Mesothelial cell of epicardium (in vitro differentiated cells): ENCODE measurements around the gene VWCE. TPM values are rescaled to one million over a fixed set of nuclear protein-coding genes. Genes with fewer than 3 reads are reported as not detected.

Source experiments
- DNase-seq, 2 experiments: peaks; one replicate each; pipeline ENCODE4 v3.0.0; 2021; ENCODE audit warnings: low spot score in 2 of 2; ENCODE audit not compliant: unreplicated experiment in 2 of 2
- H3K27ac Mint-ChIP-seq: 2 replicates; pipeline ENCODE4 v1.8.0; 2021; ENCODE audit warnings: mixed read lengths
- H3K27me3 Mint-ChIP-seq: 2 replicates; pipeline ENCODE4 v1.8.0; 2021; ENCODE audit warnings: low read depth, mixed read lengths
- H3K36me3 Mint-ChIP-seq: 2 replicates; pipeline ENCODE4 v1.8.0; 2021; ENCODE audit warnings: mixed read lengths
- H3K4me1 Mint-ChIP-seq: 2 replicates; pipeline ENCODE4 v1.8.0; 2021; ENCODE audit warnings: mixed read lengths
- H3K4me3 Mint-ChIP-seq: 2 replicates; pipeline ENCODE4 v1.8.0; 2021; ENCODE audit warnings: mild to moderate bottlenecking, moderate library complexity, mixed read lengths
- H3K9me3 Mint-ChIP-seq: 2 replicates; pipeline ENCODE4 v1.8.0; 2021; ENCODE audit warnings: mixed read lengths
- CTCF ChIP-seq: fragments of 200-600 bp; sonication (generic); IDR thresholded peaks from one replicate; pipeline ENCODE4 v1.5.0; 2021; ENCODE audit warnings: antibody characterized with exemption; ENCODE audit not compliant: unreplicated experiment
- total RNA-seq: library from RNA; stranded (reverse); gene quantifications from 3 replicates; pipeline ENCODE4 v1.2.1, GENCODE V29; 2021

VWCE gene
- total RNA-seq, 1 donor from 2014 or later: 8.7 TPM

DNA sequence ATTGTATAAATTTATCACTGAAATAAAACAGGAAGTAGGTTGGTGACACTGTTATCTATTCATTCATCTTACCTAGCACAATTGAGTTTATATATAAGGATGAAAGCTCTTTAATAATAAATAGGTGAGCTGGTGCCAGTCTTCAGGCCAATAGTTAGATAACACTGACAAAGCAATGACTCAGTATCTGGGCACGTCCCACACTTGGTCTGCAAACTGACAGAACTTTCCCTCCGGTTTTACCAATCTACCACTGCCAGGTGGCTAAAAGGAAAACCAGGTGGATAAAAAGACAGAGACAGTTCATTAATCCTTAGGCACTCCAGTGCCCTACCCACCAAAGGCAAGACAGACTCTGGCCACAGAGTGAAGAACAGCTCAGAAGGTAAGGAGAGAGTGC, 20.1 kb upstream of the VWCE start:
- H3K36me3 Mint-ChIP-seq: peaks cover 38% of the 10 kb centered on the region

DNA sequence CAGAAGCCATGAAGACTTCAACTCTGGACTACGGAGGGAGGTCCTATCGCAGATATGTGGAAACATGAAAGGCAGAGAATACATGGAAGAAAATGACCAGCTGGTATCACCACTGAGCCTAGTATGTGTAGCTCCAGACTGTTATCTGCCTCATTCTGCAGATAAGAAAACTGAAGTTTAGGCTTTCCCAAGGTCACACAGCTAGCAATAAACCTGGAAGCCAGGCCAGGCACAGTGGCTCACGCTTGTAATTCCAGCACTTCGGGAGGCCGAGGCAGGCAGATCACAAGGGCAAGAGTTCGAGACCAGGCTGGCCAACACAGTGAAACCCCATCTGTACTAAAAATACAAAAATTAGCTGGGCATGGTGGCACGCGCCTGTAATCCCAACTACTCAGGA, 15.6 kb upstream of the VWCE start:
- no peak for DNase-seq
- Mint-ChIP-seq H3K9me3 (no peaks in the 10 kb centered on the region), H3K4me1 (no peaks in the 10 kb centered on the region), H3K36me3 (peaks cover 22% of the 10 kb centered on the region), H3K4me3 (no peak overlapping the region), H3K27me3 (no peaks in the 10 kb centered on the region), H3K27ac (no peak overlapping the region)
- no peak for TF ChIP-seq CTCF

More for the DNA sequence above, 20.1 kb upstream of the VWCE start:
- no peak overlapping the region for H3K27ac Mint-ChIP-seq
- no peak for DNase-seq
- TF ChIP-seq CTCF: no peak
- H3K4me3 Mint-ChIP-seq: no peak overlapping the region
- H3K4me1 Mint-ChIP-seq: no peaks in the 10 kb centered on the region
- no peaks in the 10 kb centered on the region for H3K9me3 Mint-ChIP-seq
- no peaks in the 10 kb centered on the region for H3K27me3 Mint-ChIP-seq

GRCh38 chr11:61309739-61310138, 14.6 kb upstream of the VWCE start:
- Mint-ChIP-seq H3K4me3 (no peak overlapping the region), H3K27me3 (no peaks in the 10 kb centered on the region), H3K9me3 (no peaks in the 10 kb centered on the region), H3K27ac (no peak overlapping the region), H3K4me1 (no peaks in the 10 kb centered on the region), H3K36me3 (peaks cover 24% of the 10 kb centered on the region)
- no peak for DNase-seq
- no peak for TF ChIP-seq CTCF

- Mint-ChIP-seq H3K27ac (no peak overlapping the region), H3K4me1 (no peaks in the 10 kb centered on the region), H3K4me3 (no peak overlapping the region), H3K9me3 (no peaks in the 10 kb centered on the region), H3K36me3 (peaks cover 24% of the 10 kb centered on the region), H3K27me3 (no peaks in the 10 kb centered on the region)
- DNase-seq: no peak
- no peak for TF ChIP-seq CTCF
Observed at GRCh38 chr11:61309141-61309540, 14.0 kb upstream of the VWCE start.

GRCh38 chr11:61307354-61307753, 12.2 kb upstream of the VWCE start:
- H3K27ac Mint-ChIP-seq: no peak overlapping the region
- no peak for TF ChIP-seq CTCF
- H3K36me3 Mint-ChIP-seq: peaks cover 20% of the 10 kb centered on the region
- H3K27me3 Mint-ChIP-seq: no peaks in the 10 kb centered on the region
- no peak overlapping the region for H3K4me3 Mint-ChIP-seq
- no peaks in the 10 kb centered on the region for H3K4me1 Mint-ChIP-seq
- no peaks in the 10 kb centered on the region for H3K9me3 Mint-ChIP-seq
- no peak for DNase-seq

DNA sequence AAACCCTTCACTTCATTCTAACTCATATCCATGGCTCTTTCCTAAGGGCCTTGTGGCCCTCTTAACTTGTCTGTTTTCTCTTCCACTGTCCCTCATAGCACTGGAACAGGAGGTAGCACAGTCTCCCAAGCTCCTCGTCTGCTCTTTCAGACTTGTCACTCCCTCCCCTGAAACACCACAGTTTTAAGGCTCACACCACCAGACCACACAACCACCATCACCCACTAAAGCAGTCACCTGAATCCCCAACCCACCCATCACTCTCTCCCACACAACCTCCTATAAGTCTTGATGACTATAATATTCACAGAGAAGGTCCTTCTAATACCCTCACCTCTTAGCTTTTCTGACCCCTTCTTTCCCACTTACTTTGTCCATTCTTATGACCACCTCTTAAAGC, 11.1 kb upstream of the VWCE start:
- H3K9me3 Mint-ChIP-seq: no peaks in the 10 kb centered on the region
- no peaks in the 10 kb centered on the region for H3K4me1 Mint-ChIP-seq
- DNase-seq: no peak
- H3K36me3 Mint-ChIP-seq: peaks cover 21% of the 10 kb centered on the region
- no peaks in the 10 kb centered on the region for H3K27me3 Mint-ChIP-seq
- no peak overlapping the region for H3K4me3 Mint-ChIP-seq
- no peak for TF ChIP-seq CTCF
- no peak overlapping the region for H3K27ac Mint-ChIP-seq
